ENCODE results near the gene CETP.

- TF ChIP-seq ATF3 (IDR thresholded peaks at IDR 0.05) (no peak), CTCF (IDR thresholded peaks at IDR 0.05; ENCODE audit: low read depth, low read length, missing input control) (no peak), SP1 (IDR thresholded peaks at IDR 0.05) (no peak), GABPA (IDR thresholded peaks at IDR 0.05 in 1 of 2, conservative IDR thresholded peaks at IDR 0.05 in 1 of 2) (no peak), RAD21 (IDR thresholded peaks at IDR 0.05) (no peak), MAX (IDR thresholded peaks at IDR 0.05) (no peak), YY1 (IDR thresholded peaks at IDR 0.05) (no peak), TAF1 (conservative IDR thresholded peaks at IDR 0.05) (no peak), RXRA (IDR thresholded peaks at IDR 0.05) (no peak), HNF4G (IDR thresholded peaks at IDR 0.05) (no peak), REST (IDR thresholded peaks at IDR 0.05) (no peak)
These were observed 20.1 kb downstream of the CETP start for GRCh38 chr16:56981729-56982271.

Measured in liver (tissue), 3 donors.